Fibroblast of lung (primary cell): ENCODE measurements around the gene CFAP46.

ENCODE experiments used
- EZH2 ChIP-seq: IDR thresholded peaks from 2 replicates; pipeline ENCODE4 v1.5.1; 2012; ENCODE audit warnings: low read length, control low read depth, mild to moderate bottlenecking; ENCODE audit errors: missing control alignments
- TF ChIP-seq, protein P1 (sequence below), 2 donors: IDR thresholded peaks in 1 of 2; conservative IDR thresholded peaks in 1 of 2; 1 replicate in 1 of 2; 2 replicates in 1 of 2; pipeline ENCODE4 v1.5.1; 2011 to 2012; ENCODE audit warnings: low read length in 2 of 2, control low read depth in 1 of 2, inconsistent platforms in 1 of 2, low read depth in 1 of 2, mild to moderate bottlenecking in 1 of 2

DNA sequence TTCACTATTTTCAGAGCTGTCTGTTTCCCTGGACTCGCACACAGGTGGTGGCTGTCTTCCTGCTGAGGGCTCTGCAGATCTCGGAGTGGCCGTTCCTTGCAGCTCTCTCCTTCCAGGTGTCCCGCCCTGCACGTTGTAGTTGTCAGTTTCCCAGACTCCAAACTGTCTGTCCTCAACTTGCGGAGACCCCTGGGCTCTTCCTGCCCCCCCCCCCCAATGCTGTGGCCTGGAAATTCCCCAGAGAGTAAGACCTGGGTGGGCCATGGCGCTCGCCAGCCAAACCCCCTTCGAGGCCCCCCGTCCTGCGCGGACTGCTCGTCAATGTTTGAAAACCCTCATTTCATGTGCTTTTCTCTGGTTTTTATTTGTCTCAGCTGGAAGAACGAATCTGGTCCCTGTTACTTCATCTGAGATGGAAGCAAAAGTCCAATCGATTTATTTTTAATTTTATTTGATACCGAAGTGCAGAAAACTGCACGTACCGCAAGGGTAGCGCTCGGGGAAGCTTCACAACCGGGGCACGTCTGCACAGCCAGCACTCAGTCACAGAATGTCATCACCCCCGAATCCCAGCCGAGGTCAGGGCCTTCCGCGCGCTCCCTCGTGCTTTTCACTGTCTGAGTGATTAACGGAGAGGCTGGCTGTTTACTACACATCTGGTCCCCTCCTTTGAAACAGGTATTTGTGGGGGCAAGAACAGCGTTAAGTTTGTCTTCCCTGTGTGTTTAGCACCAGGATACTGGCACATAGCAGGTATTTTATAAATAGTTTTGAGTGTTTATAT lies 110.0 kb downstream of the CFAP46 start:
- TF ChIP-seq, protein P1, sequence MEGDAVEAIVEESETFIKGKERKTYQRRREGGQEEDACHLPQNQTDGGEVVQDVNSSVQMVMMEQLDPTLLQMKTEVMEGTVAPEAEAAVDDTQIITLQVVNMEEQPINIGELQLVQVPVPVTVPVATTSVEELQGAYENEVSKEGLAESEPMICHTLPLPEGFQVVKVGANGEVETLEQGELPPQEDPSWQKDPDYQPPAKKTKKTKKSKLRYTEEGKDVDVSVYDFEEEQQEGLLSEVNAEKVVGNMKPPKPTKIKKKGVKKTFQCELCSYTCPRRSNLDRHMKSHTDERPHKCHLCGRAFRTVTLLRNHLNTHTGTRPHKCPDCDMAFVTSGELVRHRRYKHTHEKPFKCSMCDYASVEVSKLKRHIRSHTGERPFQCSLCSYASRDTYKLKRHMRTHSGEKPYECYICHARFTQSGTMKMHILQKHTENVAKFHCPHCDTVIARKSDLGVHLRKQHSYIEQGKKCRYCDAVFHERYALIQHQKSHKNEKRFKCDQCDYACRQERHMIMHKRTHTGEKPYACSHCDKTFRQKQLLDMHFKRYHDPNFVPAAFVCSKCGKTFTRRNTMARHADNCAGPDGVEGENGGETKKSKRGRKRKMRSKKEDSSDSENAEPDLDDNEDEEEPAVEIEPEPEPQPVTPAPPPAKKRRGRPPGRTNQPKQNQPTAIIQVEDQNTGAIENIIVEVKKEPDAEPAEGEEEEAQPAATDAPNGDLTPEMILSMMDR (conservative IDR thresholded peaks at IDR 0.05 in 1 of 2, IDR thresholded peaks at IDR 0.05 in 1 of 2; ENCODE audit: low read depth in 1 of 2, low read length in 2 of 2): no peak
- TF ChIP-seq EZH2: no peak
